Peyer's patch (tissue), 4 donors: ENCODE measurements around the gene MOB3A. TPM values are rescaled to one million over a fixed set of nuclear protein-coding genes. Genes with fewer than 3 reads are reported as not detected.
A peak's percentile ranks its signal among the peaks of the same experiment; 100 is the strongest.

Experiments used
- DNase-seq, 3 donors: peaks; one replicate each; pipeline ENCODE4 v3.0.0-alpha.2; 2017 to 2019
- H3K27ac ChIP-seq, 4 donors: fragments of 200-600 bp; sonication (generic); one replicate each; pipeline ENCODE4 v1.5.1; 2016 to 2019
- H3K27me3 ChIP-seq, 2 donors: fragments of 200-600 bp; sonication (generic); one replicate each; pipeline ENCODE4 v1.5.1; 2019
- H3K36me3 ChIP-seq, 3 donors: fragments of 200-600 bp; sonication (generic); one replicate each; pipeline ENCODE4 v1.5.1; 2016 to 2019
- H3K4me1 ChIP-seq, 4 donors: fragments of 200-600 bp; sonication (generic); one replicate each; pipeline ENCODE4 v1.5.1; 2016 to 2019
- H3K4me3 ChIP-seq, 4 donors: fragments of 200-600 bp; sonication (generic); 1 replicate in 3 of 4; 2 replicates in 1 of 4; pipeline ENCODE4 v1.5.1; 2016 to 2019; ENCODE audit warnings: mild to moderate bottlenecking in 1 of 4
- H3K9me3 ChIP-seq, 4 donors: fragments of 200-600 bp; sonication (generic); one replicate each; pipeline ENCODE4 v1.5.1; 2016 to 2019; ENCODE audit warnings: mild to moderate bottlenecking in 1 of 4
- CTCF ChIP-seq, 6 experiments: fragments of 450-650 bp in 4 of 6; fragments of 200-600 bp in 2 of 6; sonication (generic) in 1 of 6; IDR thresholded peaks; one replicate each; pipeline ENCODE4 v1.5.1; 2017 to 2019; ENCODE audit warnings: antibody characterized with exemption in 6 of 6, mild to moderate bottlenecking in 3 of 6, moderate library complexity in 1 of 6
- POLR2A ChIP-seq, 2 donors: fragments of 450-650 bp; IDR thresholded peaks; one replicate each; pipeline ENCODE4 v1.5.1; 2017; ENCODE audit warnings: antibody characterized with exemption in 2 of 2, mild to moderate bottlenecking in 2 of 2, moderate library complexity in 2 of 2
- total RNA-seq, 4 donors: library from RNA; depleted of rRNA; stranded (reverse); fragments of >200 nt; gene quantifications; one replicate each; pipeline ENCODE4 v1.1.0, GENCODE V29; 2016

Gene MOB3A
- total RNA-seq, 4 donors from 2014 or later, result 32.6 to 55.3 (median 35.1) TPM

GRCh38 chr19:2041683-2042484 lies 54.2 kb downstream of the MOB3A start:
- H3K9me3 ChIP-seq, result no peaks in the 10 kb centered on the region
- peaks cover 9 to 66% (median 44%) of the 10 kb centered on the region in 4 donors for H3K4me1 ChIP-seq
- H3K4me3 ChIP-seq, result peak overlapping the region; percentile 20 to 42 (median 36)
- peak overlapping the region; percentile 85 to 91 (median 88) for H3K27ac ChIP-seq
- peak; percentile 98 to 100 (median 99) for DNase-seq
- no peak for TF ChIP-seq CTCF (IDR thresholded peaks at IDR 0.05)
- TF ChIP-seq POLR2A (IDR thresholded peaks at IDR 0.05), result no peak
- no peaks in the 10 kb centered on the region for H3K27me3 ChIP-seq
- peaks cover 0 to 81% (median 0%) of the 10 kb centered on the region in 3 donors for H3K36me3 ChIP-seq

GRCh38 chr19:2041433-2041682 lies 54.8 kb downstream of the MOB3A start:
- Histone ChIP-seq H3K36me3 (peaks cover 0 to 77% (median 0%) of the 10 kb centered on the region in 3 donors), H3K4me1 (peaks cover 8 to 61% (median 42%) of the 10 kb centered on the region in 4 donors)

GRCh38 chr19:2040647-2041432 lies 55.3 kb downstream of the MOB3A start:
- no peak for TF ChIP-seq CTCF (IDR thresholded peaks at IDR 0.05)
- no peak for TF ChIP-seq POLR2A (IDR thresholded peaks at IDR 0.05)
- H3K9me3 ChIP-seq, result peaks cover 0 to 2% (median 1%) of the 10 kb centered on the region in 4 donors
- DNase-seq, result no peak
- no peaks in the 10 kb centered on the region for H3K27me3 ChIP-seq
- H3K4me3 ChIP-seq, result peak overlapping the region in 2 of 4 donors; percentile 34 to 39
- H3K27ac ChIP-seq, result peak overlapping the region; percentile 85 to 91 (median 88)
- peaks cover 0 to 72% (median 0%) of the 10 kb centered on the region in 3 donors for H3K36me3 ChIP-seq
- H3K4me1 ChIP-seq, result peaks cover 6 to 56% (median 39%) of the 10 kb centered on the region in 4 donors

More at GRCh38 chr19:2041433-2041682, 54.8 kb downstream of the MOB3A start:
- Histone ChIP-seq H3K4me3 (peak overlapping the region; percentile 20 to 42 (median 36)), H3K27me3 (no peaks in the 10 kb centered on the region), H3K9me3 (no peaks in the 10 kb centered on the region), H3K27ac (peak overlapping the region; percentile 85 to 91 (median 88))
- no peak for DNase-seq
- TF ChIP-seq POLR2A (IDR thresholded peaks at IDR 0.05) (no peak), CTCF (IDR thresholded peaks at IDR 0.05) (no peak)

GRCh38 chr19:2039959-2040646 lies 56.0 kb downstream of the MOB3A start:
- Histone ChIP-seq H3K4me3 (no peak overlapping the region), H3K27ac (peak overlapping the region in 3 of 4 donors; percentile 22 to 91 (median 28)), H3K4me1 (peaks cover 6 to 48% (median 33%) of the 10 kb centered on the region in 4 donors), H3K27me3 (no peaks in the 10 kb centered on the region), H3K9me3 (peaks cover 0 to 8% (median 3%) of the 10 kb centered on the region in 4 donors), H3K36me3 (peaks cover 0 to 64% (median 0%) of the 10 kb centered on the region in 3 donors)
- DNase-seq, result peak in 1 of 3 donors; percentile 51
- TF ChIP-seq CTCF (IDR thresholded peaks at IDR 0.05) (no peak), POLR2A (IDR thresholded peaks at IDR 0.05) (no peak)
